Measurements from ENCODE around the gene GALNS.

GALNS gene

GRCh38 chr16:88814144-88814502 lies 42.6 kb downstream of the GALNS start:
- Histone ChIP-seq H3K9ac (ENCODE audit: low read depth, low read length, poor library complexity, severe bottlenecking) (no peak overlapping the region), H3K79me2 (ENCODE audit: insufficient read depth, low read length) (peaks cover 20% of the 10 kb centered on the region; the same call in 1 of the 2 replicates), H3K4me1 (ENCODE audit: insufficient read depth, low read length, poor library complexity, severe bottlenecking) (no peaks in the 10 kb centered on the region), H3K9me2 (replicated peaks; ENCODE audit: low read depth, low read length) (no peaks in the 10 kb centered on the region), H4K20me1 (ENCODE audit: insufficient read depth, low read length, poor library complexity, severe bottlenecking) (peaks cover 20% of the 10 kb centered on the region), H2AFZ (ENCODE audit: low read length) (no peak overlapping the region), H3F3A (ENCODE audit: low read depth) (no peaks in the 10 kb centered on the region), H3K36me3 (ENCODE audit: insufficient read depth, low read length) (peaks cover 6% of the 10 kb centered on the region; the same call in 1 of the 2 replicates), H3K4me3 (ENCODE audit: low read length, poor library complexity, severe bottlenecking) (no peak overlapping the region), H3K9me3 (ENCODE audit: insufficient read depth, low read depth, low read length) (no peaks in the 10 kb centered on the region), H3K27me3 (ENCODE audit: insufficient read depth, low read length, poor library complexity, severe bottlenecking) (no peaks in the 10 kb centered on the region), H3K4me2 (ENCODE audit: low read depth, low read length, poor library complexity, severe bottlenecking) (no peak overlapping the region)
- TF ChIP-seq EZH2phosphoT487 (IDR thresholded peaks at IDR 0.05; ENCODE audit: borderline replicate concordance) (no peak), CTCF (conservative IDR thresholded peaks at IDR 0.05; ENCODE audit: low read length) (no peak)

- H2AFZ ChIP-seq (ENCODE audit: low read length): no peak overlapping the region
- TF ChIP-seq CTCF (conservative IDR thresholded peaks at IDR 0.05; ENCODE audit: low read length) (no peak), EZH2phosphoT487 (IDR thresholded peaks at IDR 0.05; ENCODE audit: borderline replicate concordance) (no peak)
Measured at GRCh38 chr16:88813269-88814143, 43.2 kb downstream of the GALNS start.

GRCh38 chr16:88812513-88813268 lies 44.1 kb downstream of the GALNS start:
- H3K9me2 ChIP-seq (replicated peaks; ENCODE audit: low read depth, low read length): no peaks in the 10 kb centered on the region
- no peaks in the 10 kb centered on the region for H3K4me1 ChIP-seq (ENCODE audit: insufficient read depth, low read length, poor library complexity, severe bottlenecking)
- H3K79me2 ChIP-seq (ENCODE audit: insufficient read depth, low read length): peaks cover 31% of the 10 kb centered on the region; the same call in 1 of the 2 replicates
- peak overlapping the region; percentile 90 for H3K4me2 ChIP-seq (ENCODE audit: low read depth, low read length, poor library complexity, severe bottlenecking)
- H2AFZ ChIP-seq (ENCODE audit: low read length): peak overlapping the region; percentile 81; the same call in 1 of the 2 replicates
- no peaks in the 10 kb centered on the region for H3K9me3 ChIP-seq (ENCODE audit: insufficient read depth, low read depth, low read length)
- H4K20me1 ChIP-seq (ENCODE audit: insufficient read depth, low read length, poor library complexity, severe bottlenecking): peaks cover 27% of the 10 kb centered on the region
- no peaks in the 10 kb centered on the region for H3F3A ChIP-seq (ENCODE audit: low read depth)
- H3K9ac ChIP-seq (ENCODE audit: low read depth, low read length, poor library complexity, severe bottlenecking): peak overlapping the region; percentile 79
- H3K27me3 ChIP-seq (ENCODE audit: insufficient read depth, low read length, poor library complexity, severe bottlenecking): no peaks in the 10 kb centered on the region
- H3K36me3 ChIP-seq (ENCODE audit: insufficient read depth, low read length): peaks cover 7% of the 10 kb centered on the region; the same call in 1 of the 2 replicates
- TF ChIP-seq EZH2phosphoT487 (IDR thresholded peaks at IDR 0.05; ENCODE audit: borderline replicate concordance) (no peak), CTCF (conservative IDR thresholded peaks at IDR 0.05; ENCODE audit: low read length) (no peak)
- H3K4me3 ChIP-seq (ENCODE audit: low read length, poor library complexity, severe bottlenecking): peak overlapping the region; percentile 91

More at GRCh38 chr16:88813269-88814143, 43.2 kb downstream of the GALNS start:
- Histone ChIP-seq H3K9me2 (replicated peaks; ENCODE audit: low read depth, low read length) (no peaks in the 10 kb centered on the region), H3K9ac (ENCODE audit: low read depth, low read length, poor library complexity, severe bottlenecking) (no peak overlapping the region), H3K4me2 (ENCODE audit: low read depth, low read length, poor library complexity, severe bottlenecking) (peak overlapping the region; percentile 90), H3K27me3 (ENCODE audit: insufficient read depth, low read length, poor library complexity, severe bottlenecking) (no peaks in the 10 kb centered on the region), H3K9me3 (ENCODE audit: insufficient read depth, low read depth, low read length) (no peaks in the 10 kb centered on the region), H4K20me1 (ENCODE audit: insufficient read depth, low read length, poor library complexity, severe bottlenecking) (peaks cover 22% of the 10 kb centered on the region), H3K36me3 (ENCODE audit: insufficient read depth, low read length) (peaks cover 7% of the 10 kb centered on the region; the same call in 1 of the 2 replicates), H3K4me1 (ENCODE audit: insufficient read depth, low read length, poor library complexity, severe bottlenecking) (no peaks in the 10 kb centered on the region), H3F3A (ENCODE audit: low read depth) (no peaks in the 10 kb centered on the region), H3K79me2 (ENCODE audit: insufficient read depth, low read length) (peaks cover 24% of the 10 kb centered on the region; the same call in 1 of the 2 replicates), H3K4me3 (ENCODE audit: low read length, poor library complexity, severe bottlenecking) (no peak overlapping the region)

Data from Loucy (cell line).